ENCODE results near the gene EDN1. TPM values are rescaled to one million over a fixed set of nuclear protein-coding genes. Genes with fewer than 3 reads are reported as not detected.

Gene EDN1
- total RNA-seq, 4 donors from 2014 or later, result 1.0 to 5.4 (median 3.0) TPM

- no peak overlapping the region for H3K27ac ChIP-seq
- no peaks in the 10 kb centered on the region for H3K4me1 ChIP-seq
- H3K36me3 ChIP-seq, result no peaks in the 10 kb centered on the region
- H3K9me3 ChIP-seq, result no peaks in the 10 kb centered on the region
- TF ChIP-seq CTCF (IDR thresholded peaks at IDR 0.05) (no peak), POLR2A (IDR thresholded peaks at IDR 0.05) (no peak)
- H3K27me3 ChIP-seq, result no peaks in the 10 kb centered on the region
- WGBS, 2 donors, result 79 to 88% methylated on average over 2 of the region's 2 CpGs
- intact Hi-C loops (cut with DNase I), result no loop called here
- no peak overlapping the region for H3K4me3 ChIP-seq (replicated peaks in 1 of 3)
- no peak for DNase-seq
Measured at GRCh38 chr6:12275107-12275506, 15.1 kb upstream of the EDN1 start.

GRCh38 chr6:12276930-12277315 is 13.2 kb upstream of the EDN1 start:
- Histone ChIP-seq H3K27ac (no peak overlapping the region), H3K27me3 (no peaks in the 10 kb centered on the region), H3K9me3 (no peaks in the 10 kb centered on the region), H3K4me1 (no peaks in the 10 kb centered on the region), H3K36me3 (no peaks in the 10 kb centered on the region), H3K4me3 (replicated peaks in 1 of 3) (no peak overlapping the region)
- intact Hi-C loops (cut with DNase I), result no loop called here
- 89 to 98% methylated on average over 1 of the region's 1 CpG for WGBS, 2 donors
- DNase-seq, result no peak
- TF ChIP-seq CTCF (IDR thresholded peaks at IDR 0.05) (no peak), POLR2A (IDR thresholded peaks at IDR 0.05) (no peak)

- H3K9me3 ChIP-seq, result no peaks in the 10 kb centered on the region
- intact Hi-C loops (cut with DNase I), result no loop called here
- WGBS, 2 donors, result 94% methylated on average over 9 of the region's 9 CpGs
- TF ChIP-seq CTCF (IDR thresholded peaks at IDR 0.05) (no peak), POLR2A (IDR thresholded peaks at IDR 0.05) (no peak)
- no peak for DNase-seq
- H3K4me1 ChIP-seq, result no peaks in the 10 kb centered on the region
- no peaks in the 10 kb centered on the region for H3K27me3 ChIP-seq
- no peak overlapping the region for H3K27ac ChIP-seq
- no peak overlapping the region for H3K4me3 ChIP-seq (replicated peaks in 1 of 3)
- H3K36me3 ChIP-seq, result no peaks in the 10 kb centered on the region
Measured at GRCh38 chr6:12277386-12277785, 12.8 kb upstream of the EDN1 start.

- intact Hi-C loops (cut with DNase I), result no loop called here
- no peak for DNase-seq
Measured at GRCh38 chr6:12278915-12279314, 11.2 kb upstream of the EDN1 start.

More at GRCh38 chr6:12278915-12279314, 11.2 kb upstream of the EDN1 start:
- no peak overlapping the region for H3K27ac ChIP-seq
- no peaks in the 10 kb centered on the region for H3K9me3 ChIP-seq
- H3K36me3 ChIP-seq, result no peaks in the 10 kb centered on the region
- no peak overlapping the region for H3K4me3 ChIP-seq (replicated peaks in 1 of 3)
- no peaks in the 10 kb centered on the region for H3K4me1 ChIP-seq
- no peaks in the 10 kb centered on the region for H3K27me3 ChIP-seq
- TF ChIP-seq CTCF (IDR thresholded peaks at IDR 0.05) (no peak), POLR2A (IDR thresholded peaks at IDR 0.05) (no peak)
